Measurements from ENCODE around the gene SLC17A7. TPM values are rescaled to one million over a fixed set of nuclear protein-coding genes. Genes with fewer than 3 reads are reported as not detected.

SLC17A7 gene
- total and polyA plus RNA-seq, 4 donors: 0.15 to 4.7 (median 0.75) TPM

GRCh38 chr19:49422407-49423070 lies 18.8 kb downstream of the SLC17A7 start:
- Histone ChIP-seq H3K27ac (ENCODE audit: low read depth in 1 of 2, low read length in 2 of 2) (no peak overlapping the region), H3K9me3 (ENCODE audit: control insufficient read depth, low read length) (no peaks in the 10 kb centered on the region), H3K4me3 (ENCODE audit: low read length in 2 of 2) (no peak overlapping the region), H3K36me3 (ENCODE audit: control insufficient read depth in 1 of 2, insufficient read depth in 2 of 2, low read length in 1 of 2) (no peaks in the 10 kb centered on the region), H3K27me3 (ENCODE audit: control insufficient read depth in 1 of 2, insufficient read depth in 2 of 2, low read length in 1 of 2) (peaks cover 0 to 5% of the 10 kb centered on the region in 2 donors), H3K4me1 (ENCODE audit: control insufficient read depth in 1 of 2, insufficient read depth in 2 of 2, low read length in 2 of 2) (no peaks in the 10 kb centered on the region)
- intact Hi-C loops (cut with DNase I): no loop called here
- 2 to 3% methylated on average over 58 of the region's 58 CpGs for WGBS, 2 donors
- ATAC-seq (ENCODE audit: low FRiP score) (peak; percentile 54), DNase-seq (peak in 1 of 2 donors; percentile 84)

GRCh38 chr19:49421878-49422202 lies 19.5 kb downstream of the SLC17A7 start:
- Histone ChIP-seq H3K9me3 (ENCODE audit: control insufficient read depth, low read length) (no peaks in the 10 kb centered on the region), H3K4me1 (ENCODE audit: control insufficient read depth in 1 of 2, insufficient read depth in 2 of 2, low read length in 2 of 2) (no peaks in the 10 kb centered on the region), H3K36me3 (ENCODE audit: control insufficient read depth in 1 of 2, insufficient read depth in 2 of 2, low read length in 1 of 2) (no peaks in the 10 kb centered on the region), H3K27me3 (ENCODE audit: control insufficient read depth in 1 of 2, insufficient read depth in 2 of 2, low read length in 1 of 2) (peaks cover 0 to 5% of the 10 kb centered on the region in 2 donors), H3K4me3 (ENCODE audit: low read length in 2 of 2) (no peak overlapping the region), H3K27ac (ENCODE audit: low read depth in 1 of 2, low read length in 2 of 2) (no peak overlapping the region)
- 27 to 45% methylated on average over 2 to 3 of the region's 3 CpGs for WGBS, 2 donors
- intact Hi-C loops (cut with DNase I): no loop called here
- DNase-seq (no peak), ATAC-seq (ENCODE audit: low FRiP score) (no peak)

- ATAC-seq (ENCODE audit: low FRiP score) (no peak), DNase-seq (peak; percentile 78 to 88)
- Histone ChIP-seq H3K27me3 (ENCODE audit: control insufficient read depth in 1 of 2, insufficient read depth in 2 of 2, low read length in 1 of 2) (peaks cover 0 to 5% of the 10 kb centered on the region in 2 donors), H3K9me3 (ENCODE audit: control insufficient read depth, low read length) (no peaks in the 10 kb centered on the region), H3K36me3 (ENCODE audit: control insufficient read depth in 1 of 2, insufficient read depth in 2 of 2, low read length in 1 of 2) (no peaks in the 10 kb centered on the region), H3K4me3 (ENCODE audit: low read length in 2 of 2) (no peak overlapping the region), H3K4me1 (ENCODE audit: control insufficient read depth in 1 of 2, insufficient read depth in 2 of 2, low read length in 2 of 2) (no peaks in the 10 kb centered on the region), H3K27ac (ENCODE audit: low read depth in 1 of 2, low read length in 2 of 2) (no peak overlapping the region)
- WGBS, 2 donors: 5 to 7% methylated on average over 48 of the region's 48 CpGs
- intact Hi-C loops (cut with DNase I): no loop called here
Observed at GRCh38 chr19:49421039-49421877, 20.1 kb downstream of the SLC17A7 start.

GRCh38 chr19:49420227-49420626 lies 21.1 kb downstream of the SLC17A7 start:
- ATAC-seq (ENCODE audit: low FRiP score): no peak
- Histone ChIP-seq H3K4me3 (ENCODE audit: low read length in 2 of 2) (no peak overlapping the region), H3K36me3 (ENCODE audit: control insufficient read depth in 1 of 2, insufficient read depth in 2 of 2, low read length in 1 of 2) (no peaks in the 10 kb centered on the region), H3K9me3 (ENCODE audit: control insufficient read depth, low read length) (no peaks in the 10 kb centered on the region), H3K4me1 (ENCODE audit: control insufficient read depth in 1 of 2, insufficient read depth in 2 of 2, low read length in 2 of 2) (no peaks in the 10 kb centered on the region), H3K27ac (ENCODE audit: low read depth in 1 of 2, low read length in 2 of 2) (no peak overlapping the region), H3K27me3 (ENCODE audit: control insufficient read depth in 1 of 2, insufficient read depth in 2 of 2, low read length in 1 of 2) (peaks cover 0 to 2% of the 10 kb centered on the region in 2 donors)
- WGBS, 2 donors: 52 to 64% methylated on average over 2 of the region's 2 CpGs
- no peak for DNase-seq
- intact Hi-C loops (cut with DNase I): no loop called here

GRCh38 chr19:49419173-49419572 lies 22.2 kb downstream of the SLC17A7 start:
- no peak for ATAC-seq (ENCODE audit: low FRiP score)
- no peak overlapping the region for H3K4me3 ChIP-seq (ENCODE audit: low read length in 2 of 2)

GRCh38 chr19:49418511-49418910 lies 22.8 kb downstream of the SLC17A7 start:
- Histone ChIP-seq H3K4me1 (ENCODE audit: control insufficient read depth in 1 of 2, insufficient read depth in 2 of 2, low read length in 2 of 2) (no peaks in the 10 kb centered on the region), H3K4me3 (ENCODE audit: low read length in 2 of 2) (no peak overlapping the region), H3K36me3 (ENCODE audit: control insufficient read depth in 1 of 2, insufficient read depth in 2 of 2, low read length in 1 of 2) (no peaks in the 10 kb centered on the region), H3K27me3 (ENCODE audit: control insufficient read depth in 1 of 2, insufficient read depth in 2 of 2, low read length in 1 of 2) (no peaks in the 10 kb centered on the region), H3K27ac (ENCODE audit: low read depth in 1 of 2, low read length in 2 of 2) (no peak overlapping the region), H3K9me3 (ENCODE audit: control insufficient read depth, low read length) (no peaks in the 10 kb centered on the region)
- 72 to 79% methylated on average over 5 of the region's 5 CpGs for WGBS, 2 donors
- intact Hi-C loops (cut with DNase I): no loop called here
- ATAC-seq (ENCODE audit: low FRiP score): no peak
- no peak for DNase-seq

More at GRCh38 chr19:49419173-49419572, 22.2 kb downstream of the SLC17A7 start:
- 75 to 84% methylated on average over 2 of the region's 2 CpGs for WGBS, 2 donors
- Histone ChIP-seq H3K27ac (ENCODE audit: low read depth in 1 of 2, low read length in 2 of 2) (no peak overlapping the region), H3K4me1 (ENCODE audit: control insufficient read depth in 1 of 2, insufficient read depth in 2 of 2, low read length in 2 of 2) (no peaks in the 10 kb centered on the region), H3K27me3 (ENCODE audit: control insufficient read depth in 1 of 2, insufficient read depth in 2 of 2, low read length in 1 of 2) (peaks cover 0 to 2% of the 10 kb centered on the region in 2 donors), H3K36me3 (ENCODE audit: control insufficient read depth in 1 of 2, insufficient read depth in 2 of 2, low read length in 1 of 2) (no peaks in the 10 kb centered on the region), H3K9me3 (ENCODE audit: control insufficient read depth, low read length) (no peaks in the 10 kb centered on the region)
- DNase-seq: no peak
- intact Hi-C loops (cut with DNase I): no loop called here

- 47 to 56% methylated on average over 5 to 7 of the region's 7 CpGs for WGBS, 2 donors
- H3K9me3 ChIP-seq (ENCODE audit: control insufficient read depth, low read length): no peaks in the 10 kb centered on the region
- no peak overlapping the region for H3K27ac ChIP-seq (ENCODE audit: low read depth in 1 of 2, low read length in 2 of 2)
- no peaks in the 10 kb centered on the region for H3K27me3 ChIP-seq (ENCODE audit: control insufficient read depth in 1 of 2, insufficient read depth in 2 of 2, low read length in 1 of 2)
- no peaks in the 10 kb centered on the region for H3K36me3 ChIP-seq (ENCODE audit: control insufficient read depth in 1 of 2, insufficient read depth in 2 of 2, low read length in 1 of 2)
- DNase-seq: no peak
- no peak for ATAC-seq (ENCODE audit: low FRiP score)
- H3K4me3 ChIP-seq (ENCODE audit: low read length in 2 of 2): no peak overlapping the region
- H3K4me1 ChIP-seq (ENCODE audit: control insufficient read depth in 1 of 2, insufficient read depth in 2 of 2, low read length in 2 of 2): no peaks in the 10 kb centered on the region
- intact Hi-C loops (cut with DNase I): no loop called here
Observed at GRCh38 chr19:49417088-49417487, 24.2 kb downstream of the SLC17A7 start.

- Histone ChIP-seq H3K9me3 (ENCODE audit: control insufficient read depth, low read length) (no peaks in the 10 kb centered on the region), H3K4me3 (ENCODE audit: low read length in 2 of 2) (no peak overlapping the region), H3K27ac (ENCODE audit: low read depth in 1 of 2, low read length in 2 of 2) (no peak overlapping the region), H3K4me1 (ENCODE audit: control insufficient read depth in 1 of 2, insufficient read depth in 2 of 2, low read length in 2 of 2) (no peaks in the 10 kb centered on the region), H3K36me3 (ENCODE audit: control insufficient read depth in 1 of 2, insufficient read depth in 2 of 2, low read length in 1 of 2) (no peaks in the 10 kb centered on the region), H3K27me3 (ENCODE audit: control insufficient read depth in 1 of 2, insufficient read depth in 2 of 2, low read length in 1 of 2) (no peaks in the 10 kb centered on the region)
- intact Hi-C loops (cut with DNase I): no loop called here
- WGBS, 2 donors: 91 to 96% methylated on average over 2 of the region's 2 CpGs
- ATAC-seq (ENCODE audit: low FRiP score): no peak
- no peak for DNase-seq
Observed at GRCh38 chr19:49415810-49416200, 25.5 kb downstream of the SLC17A7 start.

Data from aorta (tissue), 5 donors.